AG09309 (cell line): Measurements from ENCODE around the gene FOXI1.

Experiments used
- DNase-seq: peaks from one replicate; pipeline ENCODE4 v3.0.0-alpha.2; 2010; ENCODE audit warnings: low read depth
- H3K4me3 ChIP-seq: 2 replicates; pipeline ENCODE4 v1.5.1; 2011; ENCODE audit warnings: mild to moderate bottlenecking, low read depth, low read length, moderate library complexity; ENCODE audit not compliant: control insufficient read depth
- CTCF ChIP-seq: IDR thresholded peaks from 2 replicates; pipeline ENCODE4 v1.5.1; 2011; ENCODE audit warnings: mild to moderate bottlenecking, low read depth, low read length, inconsistent platforms; ENCODE audit not compliant: insufficient read depth, control insufficient read depth; ENCODE audit errors: missing control alignments

FOXI1 gene

DNA sequence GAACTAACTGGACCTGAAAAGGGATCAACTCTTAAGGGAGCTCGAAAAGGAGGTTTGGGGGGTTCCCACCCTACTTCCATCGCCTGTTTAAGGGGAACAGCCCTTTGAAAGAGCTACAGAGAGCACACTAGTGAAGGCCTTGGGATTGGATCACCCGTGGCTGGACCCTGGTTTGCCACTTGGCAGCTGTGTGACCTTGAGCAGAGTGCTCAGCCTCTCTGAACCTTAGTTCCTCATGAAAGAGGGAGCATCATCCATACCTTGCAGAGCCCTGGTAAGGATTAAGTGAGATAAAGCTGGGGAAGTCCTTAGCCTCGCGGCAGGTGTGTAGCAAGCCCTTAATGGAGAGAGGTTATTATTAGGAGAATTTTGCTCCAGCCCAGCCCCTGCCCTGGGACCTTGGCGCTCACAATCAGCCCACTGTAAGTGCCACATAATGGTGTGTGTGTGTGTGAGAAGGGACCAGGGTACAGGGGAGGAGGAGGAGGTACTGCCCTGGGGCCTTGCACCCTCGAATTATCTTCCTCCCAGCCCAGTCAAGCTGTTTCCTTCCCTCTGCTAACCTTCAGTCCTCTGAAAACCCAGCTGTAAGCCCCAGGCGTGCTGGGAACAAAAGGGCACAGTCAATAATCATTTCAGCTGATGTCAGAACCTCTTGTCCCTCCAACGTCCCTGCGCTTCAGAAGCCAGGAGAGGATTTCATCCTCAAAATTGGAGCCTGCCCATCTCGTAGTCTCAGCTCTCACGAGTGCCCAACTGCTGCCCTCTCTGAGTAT is 42.9 kb downstream of the FOXI1 start:
- no peak overlapping the region for H3K4me3 ChIP-seq
- no peak for TF ChIP-seq CTCF
- no peak for DNase-seq

- DNase-seq, result no peak
- no peak overlapping the region for H3K4me3 ChIP-seq
- no peak for TF ChIP-seq CTCF
Measured at GRCh38 chr5:170149206-170149515, 43.5 kb downstream of the FOXI1 start.

DNA sequence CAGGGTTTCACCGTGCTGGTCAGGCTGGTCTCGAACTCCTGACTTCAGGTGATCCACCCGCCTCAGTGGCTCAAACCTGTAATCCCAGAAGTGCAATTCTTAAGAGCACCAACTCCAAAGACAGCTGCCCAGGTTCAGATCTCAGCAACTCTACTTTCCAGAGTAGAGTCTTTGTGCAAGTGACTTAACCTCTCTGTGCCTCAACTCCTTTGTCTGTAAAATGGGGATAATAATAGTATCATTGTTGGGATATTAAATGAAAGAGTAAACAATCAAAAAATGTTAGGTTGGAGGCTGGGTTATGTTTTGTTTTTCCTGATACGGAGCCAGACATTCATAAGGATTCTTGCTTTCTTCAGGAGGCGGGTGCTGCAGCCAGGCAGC is 45.0 kb downstream of the FOXI1 start:
- no peak overlapping the region for H3K4me3 ChIP-seq
- no peak for TF ChIP-seq CTCF
- DNase-seq, result no peak

GRCh38 chr5:170151097-170151831 is 45.6 kb downstream of the FOXI1 start:
- peak; percentile 61 for DNase-seq
- H3K4me3 ChIP-seq, result no peak overlapping the region
- no peak for TF ChIP-seq CTCF

DNA sequence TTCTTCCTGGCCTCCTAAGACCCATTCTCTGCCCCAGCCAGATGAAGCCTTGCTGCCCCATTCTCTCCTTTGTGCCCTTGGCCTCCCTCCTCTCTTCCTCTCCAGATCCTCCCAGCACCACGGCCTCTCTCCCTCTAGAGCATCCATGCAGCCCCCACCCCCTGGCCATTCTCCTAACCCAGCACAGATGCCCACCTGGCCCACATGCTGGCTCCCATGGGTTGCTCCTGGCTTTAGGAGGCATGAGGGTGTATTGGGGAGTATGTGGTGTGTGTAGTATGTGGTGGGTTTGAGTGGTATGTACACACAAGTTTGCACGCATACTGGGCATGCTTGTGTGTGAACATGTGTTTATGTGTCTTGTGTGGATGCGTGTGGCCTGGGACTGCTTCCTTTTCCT is 47.1 kb downstream of the FOXI1 start:
- no peak for TF ChIP-seq CTCF
- no peak overlapping the region for H3K4me3 ChIP-seq
- no peak for DNase-seq

DNA sequence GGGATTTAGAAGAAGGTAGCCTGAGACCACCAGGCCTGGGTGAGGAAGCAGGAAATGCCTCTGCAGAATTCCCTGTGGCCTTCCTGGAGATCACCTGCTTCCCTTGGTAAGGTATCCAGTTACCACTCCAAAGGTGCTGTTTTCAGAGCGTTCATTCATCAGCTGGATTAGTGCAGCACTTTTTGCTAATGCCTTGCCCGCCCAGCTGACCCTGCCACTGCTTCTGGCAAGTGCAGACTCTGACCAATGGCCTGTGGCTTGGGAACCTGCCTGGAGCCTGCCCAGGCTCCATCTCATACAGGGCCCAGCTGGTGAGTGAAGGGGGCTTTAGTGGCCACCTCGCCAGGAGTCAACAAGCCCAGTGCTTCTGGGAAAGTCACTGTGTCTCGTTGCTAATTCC is 48.6 kb downstream of the FOXI1 start:
- H3K4me3 ChIP-seq, result no peak overlapping the region
- no peak for DNase-seq
- no peak for TF ChIP-seq CTCF
